Fibroblast of skin of scalp (primary cell): ENCODE results near the gene CRTC1.

Source experiments
- DNase-seq: peaks from one replicate; pipeline ENCODE4 v3.0.0-alpha.2; 2013

The CRTC1 gene

GRCh38 chr19:18651733-18652132 lies 31.7 kb upstream of the CRTC1 start:
- no peak for DNase-seq

GRCh38 chr19:18653853-18654252 lies 29.6 kb upstream of the CRTC1 start:
- DNase-seq: no peak

- no peak for DNase-seq
Observed at GRCh38 chr19:18654469-18654868, 29.0 kb upstream of the CRTC1 start.

- no peak for DNase-seq
Observed at GRCh38 chr19:18655173-18655844, 28.2 kb upstream of the CRTC1 start.

- no peak for DNase-seq
Observed at GRCh38 chr19:18656337-18657086, 27.0 kb upstream of the CRTC1 start.

GRCh38 chr19:18657590-18658365 lies 25.7 kb upstream of the CRTC1 start:
- DNase-seq: peak; percentile 34

GRCh38 chr19:18658366-18658855 lies 25.1 kb upstream of the CRTC1 start:
- DNase-seq: no peak

- DNase-seq: no peak
Observed at GRCh38 chr19:18659281-18660050, 24.0 kb upstream of the CRTC1 start.

GRCh38 chr19:18660051-18660910 lies 23.2 kb upstream of the CRTC1 start:
- no peak for DNase-seq

GRCh38 chr19:18660939-18661670 lies 22.4 kb upstream of the CRTC1 start:
- DNase-seq: no peak

GRCh38 chr19:18662972-18663732 lies 20.3 kb upstream of the CRTC1 start:
- no peak for DNase-seq

GRCh38 chr19:18663940-18664530 lies 19.4 kb upstream of the CRTC1 start:
- DNase-seq: no peak

- DNase-seq: no peak
Observed at GRCh38 chr19:18665771-18666202, 17.7 kb upstream of the CRTC1 start.

GRCh38 chr19:18666317-18666716 lies 17.2 kb upstream of the CRTC1 start:
- no peak for DNase-seq

GRCh38 chr19:18666784-18667183 lies 16.7 kb upstream of the CRTC1 start:
- no peak for DNase-seq

GRCh38 chr19:18667531-18668251 lies 15.8 kb upstream of the CRTC1 start:
- no peak for DNase-seq

GRCh38 chr19:18668252-18668631 lies 15.2 kb upstream of the CRTC1 start:
- DNase-seq: no peak

- DNase-seq: no peak
Observed at GRCh38 chr19:18668744-18669523, 14.5 kb upstream of the CRTC1 start.
